Measurements from ENCODE around the gene KRT82. TPM values are rescaled to one million over a fixed set of nuclear protein-coding genes. Genes with fewer than 3 reads are reported as not detected.
"Not testable (repeated sequence)": the region's sequence is repeated elsewhere in the genome, so short reads cannot be mapped to it uniquely, and the experiment has no call there.

KRT82 gene
- polyA plus RNA-seq, 3 donors, result not detected

DNA sequence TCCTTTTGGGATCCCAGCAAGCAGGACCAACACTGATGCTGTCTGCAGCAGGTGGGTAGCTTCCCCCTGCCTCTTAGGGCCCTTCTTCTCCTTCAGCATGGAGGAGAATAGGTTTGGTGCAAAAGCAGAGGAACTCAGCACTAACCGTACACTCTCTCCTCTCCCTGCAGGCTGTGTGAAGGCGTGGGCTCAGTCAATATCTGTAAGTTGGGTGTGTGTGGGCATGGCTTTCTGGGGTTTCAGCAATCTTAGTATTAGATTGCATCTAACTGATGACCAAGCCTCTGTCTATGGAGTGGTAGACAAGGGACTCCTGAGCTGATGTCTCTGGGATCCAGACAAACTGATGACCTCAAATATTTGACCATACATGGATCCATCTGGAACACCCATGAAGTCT, 53.2 kb downstream of the KRT82 start:
- DNase-seq (ENCODE audit: extremely low read depth in 1 of 11, low read depth in 9 of 11, low spot score in 4 of 11), result no peak

DNA sequence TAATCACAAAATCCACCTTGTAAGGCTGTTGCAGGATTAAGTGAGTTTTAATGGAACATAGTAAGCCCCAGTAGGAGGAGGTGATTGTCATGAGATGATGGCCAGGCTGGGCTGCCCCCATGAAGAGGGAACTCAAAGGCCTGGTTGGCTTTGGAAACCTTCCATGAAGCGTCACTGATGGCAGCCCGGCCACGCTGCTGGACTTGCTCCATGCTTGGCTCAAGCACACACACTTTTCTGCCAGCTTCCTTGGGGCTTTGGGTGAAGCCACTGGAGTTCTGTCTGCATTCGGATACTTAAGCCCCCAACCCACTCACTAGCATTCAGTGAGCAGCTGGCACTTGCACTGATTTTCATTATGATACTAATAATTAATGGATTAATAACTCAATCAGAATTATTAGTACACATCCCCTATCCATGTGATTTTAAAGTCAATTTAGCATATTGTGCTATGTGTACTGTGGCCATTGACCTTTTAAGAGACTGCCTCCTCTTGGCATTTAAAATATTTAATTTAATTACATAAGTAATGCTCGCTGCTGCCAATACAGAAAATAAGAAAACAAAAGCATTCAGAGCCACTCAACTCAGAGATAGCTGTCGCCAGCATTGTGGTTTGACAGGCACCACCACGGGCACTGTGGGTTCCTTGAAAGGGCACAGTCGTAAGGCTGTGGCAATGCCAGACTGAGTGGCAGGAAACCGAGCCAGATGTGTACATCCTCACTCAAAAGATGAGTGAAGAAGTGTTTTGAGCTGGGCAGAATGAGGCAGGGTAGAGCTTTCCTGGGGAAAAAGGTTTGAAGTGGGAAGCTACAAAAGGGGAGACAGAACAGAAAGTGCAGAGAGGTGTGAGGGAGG, 54.7 kb downstream of the KRT82 start:
- no peak for DNase-seq (ENCODE audit: extremely low read depth in 1 of 11, low read depth in 9 of 11, low spot score in 4 of 11)

GRCh38 chr12:52350786-52351185, 55.3 kb downstream of the KRT82 start:
- DNase-seq (ENCODE audit: extremely low read depth in 1 of 11, low read depth in 9 of 11, low spot score in 4 of 11), result no peak

DNA sequence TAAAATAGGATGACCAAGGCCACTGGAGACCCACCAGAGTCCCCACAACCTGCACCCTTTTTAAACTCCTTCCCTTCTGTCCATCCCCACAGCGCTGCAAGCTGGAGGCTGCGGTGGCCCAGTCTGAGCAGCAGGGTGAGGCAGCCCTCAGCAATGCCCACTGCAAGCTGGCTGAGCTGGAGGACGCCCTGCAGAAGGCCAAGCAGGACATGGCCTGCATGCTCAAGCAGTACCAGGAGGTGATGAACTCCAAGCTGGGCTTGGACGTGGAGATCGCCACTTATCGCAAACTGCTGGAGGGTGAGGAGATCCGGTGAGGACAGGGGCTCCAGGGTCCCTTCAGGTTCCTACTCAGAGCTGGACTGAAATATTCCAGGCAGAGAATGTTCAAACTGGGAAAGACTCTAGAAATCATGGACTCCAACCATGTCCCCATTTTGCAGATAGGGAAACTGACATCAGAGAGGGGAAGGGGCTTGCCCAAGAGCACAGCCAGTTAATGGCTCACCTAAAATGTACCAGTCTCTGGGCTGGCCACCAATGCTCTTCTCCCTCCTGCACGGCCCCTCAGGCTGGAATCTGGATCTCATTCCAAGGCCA, 56.0 kb downstream of the KRT82 start:
- DNase-seq (ENCODE audit: extremely low read depth in 1 of 11, low read depth in 9 of 11, low spot score in 4 of 11), result no peak

- DNase-seq (ENCODE audit: extremely low read depth in 1 of 11, low read depth in 9 of 11, low spot score in 4 of 11), result no peak
These were observed 56.9 kb downstream of the KRT82 start for GRCh38 chr12:52349196-52349595.

- DNase-seq (ENCODE audit: extremely low read depth in 1 of 11, low read depth in 9 of 11, low spot score in 4 of 11), result no peak
These were observed 58.3 kb downstream of the KRT82 start for GRCh38 chr12:52347551-52348510.

GRCh38 chr12:52347016-52347415, 59.1 kb downstream of the KRT82 start:
- DNase-seq (ENCODE audit: extremely low read depth in 1 of 11, low read depth in 9 of 11, low spot score in 4 of 11), result no peak

GRCh38 chr12:52346593-52346992, 59.5 kb downstream of the KRT82 start:
- DNase-seq (ENCODE audit: extremely low read depth in 1 of 11, low read depth in 9 of 11, low spot score in 4 of 11), result no peak

DNA sequence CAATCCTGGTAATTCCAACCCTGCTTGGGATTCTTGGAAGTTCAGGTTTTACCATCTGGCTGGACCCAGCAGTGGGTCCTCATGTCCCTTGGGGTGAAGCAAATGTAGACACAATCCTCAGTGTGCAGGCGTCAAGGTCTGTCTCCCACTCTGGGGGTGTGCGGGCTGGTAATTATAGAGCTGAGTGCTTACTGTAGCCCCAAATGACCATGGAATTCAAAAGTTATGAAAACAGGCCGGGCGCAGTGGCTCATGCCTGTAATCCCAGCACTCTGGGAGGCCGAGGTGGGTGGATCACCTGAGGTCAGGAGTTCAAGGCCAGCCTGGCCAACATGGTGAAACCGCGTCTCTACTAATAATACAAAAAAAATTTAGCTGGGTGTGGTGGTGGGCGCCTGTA, 61.1 kb downstream of the KRT82 start:
- not testable (repeated sequence) for DNase-seq (ENCODE audit: extremely low read depth in 1 of 11, low read depth in 9 of 11, low spot score in 4 of 11)

DNA sequence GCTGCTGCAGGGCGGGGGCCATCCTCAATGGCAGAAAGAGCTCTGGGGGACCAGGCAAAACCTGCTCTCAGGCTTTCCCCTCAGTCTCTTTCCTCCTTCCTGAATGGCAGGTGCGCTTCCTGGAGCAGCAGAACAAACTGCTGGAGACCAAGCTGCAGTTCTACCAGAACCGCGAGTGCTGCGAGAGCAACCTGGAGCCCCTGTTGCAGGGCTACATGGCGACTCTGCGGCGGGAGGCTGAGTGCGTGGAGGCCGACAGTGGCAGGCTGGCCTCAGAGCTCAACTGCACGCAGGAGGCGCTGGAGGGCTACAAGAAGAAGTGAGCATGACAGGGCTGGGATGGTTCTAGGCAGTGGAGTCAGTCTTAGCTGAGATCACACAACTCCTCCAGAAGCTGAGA, 62.0 kb downstream of the KRT82 start:
- DNase-seq (ENCODE audit: extremely low read depth in 1 of 11, low read depth in 9 of 11, low spot score in 4 of 11), result no peak

Other genes with a start within 250 kb of the KRT82 start
- 1 to 10 TPM in 1 of 3 donors, under 1 TPM in 2; 0.52 to 1.8 (median 0.87) TPM for gene KRT80, start 214.3 kb downstream of the KRT82 start, polyA plus RNA-seq (ENCODE audit: insufficient read length in 3 of 3)
- 10 to 100 TPM; 37.4 to 64.1 (median 42.0) TPM for gene KRT7, start 173.1 kb downstream of the KRT82 start, polyA plus RNA-seq (ENCODE audit: insufficient read length in 3 of 3)
- not detected for gene KRT86, start 131.7 kb downstream of the KRT82 start, polyA plus RNA-seq (ENCODE audit: insufficient read length in 3 of 3)
- not detected for gene KRT81, start 114.8 kb downstream of the KRT82 start, polyA plus RNA-seq (ENCODE audit: insufficient read length in 3 of 3)
- gene KRT83, start 84.9 kb downstream of the KRT82 start, polyA plus RNA-seq (ENCODE audit: insufficient read length in 3 of 3), result not detected
- not detected for gene KRT85, start 38.9 kb downstream of the KRT82 start, polyA plus RNA-seq (ENCODE audit: insufficient read length in 3 of 3)
- not detected for gene KRT84, start 20.7 kb downstream of the KRT82 start, polyA plus RNA-seq (ENCODE audit: insufficient read length in 3 of 3)
- gene KRT75, start 28.0 kb upstream of the KRT82 start, polyA plus RNA-seq (ENCODE audit: insufficient read length in 3 of 3), result not detected
- not detected for gene KRT6B, start 45.8 kb upstream of the KRT82 start, polyA plus RNA-seq (ENCODE audit: insufficient read length in 3 of 3)
- gene KRT6C, start 67.5 kb upstream of the KRT82 start, polyA plus RNA-seq (ENCODE audit: insufficient read length in 3 of 3), result not detected
- gene KRT6A, start 86.9 kb upstream of the KRT82 start, polyA plus RNA-seq (ENCODE audit: insufficient read length in 3 of 3), result not detected
- under 1 TPM; 0.24 to 0.33 (median 0.27) TPM for gene KRT5, start 114.1 kb upstream of the KRT82 start, polyA plus RNA-seq (ENCODE audit: insufficient read length in 3 of 3)
- not detected for gene KRT71, start 146.8 kb upstream of the KRT82 start, polyA plus RNA-seq (ENCODE audit: insufficient read length in 3 of 3)
- not detected for gene KRT74, start 167.5 kb upstream of the KRT82 start, polyA plus RNA-seq (ENCODE audit: insufficient read length in 3 of 3)
- gene KRT72, start 195.1 kb upstream of the KRT82 start, polyA plus RNA-seq (ENCODE audit: insufficient read length in 3 of 3), result under 1 TPM in 1 of 3 donors, not detected in 2; 0.12 TPM
- gene KRT73, start 212.2 kb upstream of the KRT82 start, polyA plus RNA-seq (ENCODE audit: insufficient read length in 3 of 3), result under 1 TPM in 1 of 3 donors, not detected in 2; 0.04 TPM
- not detected for gene KRT2, start 245.9 kb upstream of the KRT82 start, polyA plus RNA-seq (ENCODE audit: insufficient read length in 3 of 3)

All from renal cortex interstitium (tissue), 11 donors.